ENCODE results near the gene APRT. TPM values are rescaled to one million over a fixed set of nuclear protein-coding genes. Genes with fewer than 3 reads are reported as not detected.

The APRT gene
- total and polyA plus RNA-seq, 9 of the 15 experiments (the other 6 are each of a cell fraction or from before 2014, with no cell fraction given): 41.7 to 409 (median 146) TPM

- TF ChIP-seq HES1 (IDR thresholded peaks at IDR 0.05; ENCODE audit: low read depth): peak; percentile 86
- no peak for TF ChIP-seq ETS2 (tag; IDR thresholded peaks at IDR 0.05; ENCODE audit: borderline replicate concordance, poor library complexity, severe bottlenecking)
- TF ChIP-seq ZNF324 (CRISPR knock-in tag; IDR thresholded peaks at IDR 0.05): no peak
- TF ChIP-seq HMBOX1 (IDR thresholded peaks at IDR 0.05): no peak; the same call in 1 of the 2 replicates
- no peak for TF ChIP-seq ZNF695 (CRISPR knock-in tag; IDR thresholded peaks at IDR 0.05)
- no peak for TF ChIP-seq SRSF7 (optimal IDR thresholded peaks at IDR 0.05; ENCODE audit: low read depth, low read length)
- no peak for TF ChIP-seq COPS2 (conservative IDR thresholded peaks at IDR 0.05)
- TF ChIP-seq BDP1 (IDR thresholded peaks at IDR 0.05; ENCODE audit: insufficient read depth, insufficient read length): no peak
- no peak for TF ChIP-seq BMI1 (IDR thresholded peaks at IDR 0.05; ENCODE audit: low read length)
- no peak for TF ChIP-seq E4F1 (CRISPR knock-in tag; IDR thresholded peaks at IDR 0.05; ENCODE audit: borderline replicate concordance)
- no peak; the same call in 1 of the 2 replicates for TF ChIP-seq ZBTB26 (CRISPR knock-in tag; IDR thresholded peaks at IDR 0.05)
- TF ChIP-seq NR3C1 (CRISPR knock-in tag; IDR thresholded peaks at IDR 0.05): no peak
- TF ChIP-seq ZNF318 (IDR thresholded peaks at IDR 0.05; ENCODE audit: borderline replicate concordance in 1 of 2, low read depth in 1 of 2): peak in 1 of 2 experiments; percentile 91; a peak in 2 of 4 replicates
Measured at GRCh38 chr16:88770461-88771293, 41.1 kb downstream of the APRT start (continued).
